A204.1 (cell line): ENCODE results near the gene RECQL.
"Not testable (repeated sequence)": the region's sequence is repeated elsewhere in the genome, so short reads cannot be mapped to it uniquely, and the experiment has no call there.

Source experiments
- FAIRE-seq: peaks from 2 replicates; lab custom pipeline; 2012; peaks lifted over from hg19 to GRCh38; lab: Jason Lieb, UNC

Gene RECQL

DNA sequence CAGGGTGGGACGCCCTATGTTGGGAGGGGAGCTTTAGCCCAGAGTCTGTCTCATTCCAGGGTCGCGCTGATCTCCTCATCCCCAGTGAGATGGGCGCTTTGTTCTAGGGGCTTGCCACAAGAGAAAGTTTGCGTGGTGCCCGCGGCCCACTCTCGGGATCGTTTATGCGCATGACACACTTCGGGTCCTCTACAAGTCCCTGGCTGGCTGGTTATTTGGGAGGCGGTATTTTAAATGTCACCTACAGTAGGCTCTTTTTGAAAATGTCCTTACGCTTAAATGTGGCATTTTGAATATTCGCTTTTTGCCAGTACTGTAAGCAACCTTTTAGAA lies 695 bp upstream of the RECQL start:
- no peak for FAIRE-seq

DNA sequence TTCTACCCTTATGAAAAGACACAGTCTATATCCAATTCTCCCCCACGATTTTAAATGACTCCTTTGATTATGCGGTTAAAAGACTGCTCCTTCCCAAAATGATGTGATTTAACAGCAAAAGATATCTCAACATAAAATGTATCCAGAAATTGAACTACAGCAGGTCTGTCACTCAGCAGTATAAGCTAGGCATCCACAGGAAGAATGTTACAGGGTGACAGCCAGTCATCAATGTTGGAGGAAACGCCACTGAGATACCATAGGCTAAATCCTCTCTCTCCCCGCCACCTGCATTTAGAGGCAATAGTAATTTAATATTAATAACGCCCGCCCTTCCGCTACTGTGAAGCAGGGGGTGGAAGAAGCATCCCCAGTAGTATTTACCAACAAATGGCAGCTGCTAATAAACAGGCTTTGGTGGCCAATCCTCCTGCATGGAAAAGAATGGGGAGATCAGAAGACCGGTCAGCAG lies 613 bp downstream of the RECQL start:
- no peak for FAIRE-seq

- FAIRE-seq, result no peak
These were observed 1.7 kb downstream of the RECQL start for GRCh38 chr12:21499765-21500164.

DNA sequence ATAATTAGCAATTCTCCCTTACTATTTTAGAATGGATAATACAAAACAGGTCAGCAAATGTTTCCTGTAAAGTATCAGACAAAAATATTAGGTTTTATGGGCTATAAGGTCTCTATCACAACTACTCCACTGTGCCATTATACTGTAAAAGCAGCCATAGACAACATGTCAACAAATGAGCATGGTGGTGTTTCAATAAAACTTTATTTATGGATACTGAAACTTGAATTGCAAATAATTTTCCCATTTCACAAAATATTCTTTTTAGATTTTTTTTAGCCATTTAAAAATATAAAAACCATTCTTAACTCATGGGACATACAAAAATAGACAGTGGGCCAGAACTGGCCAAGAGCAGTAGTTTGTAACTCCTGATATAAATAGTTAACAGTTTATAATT lies 15.4 kb downstream of the RECQL start:
- no peak for FAIRE-seq

GRCh38 chr12:21483531-21483930 lies 17.9 kb downstream of the RECQL start:
- no peak for FAIRE-seq

GRCh38 chr12:21478756-21479455 lies 22.5 kb downstream of the RECQL start:
- no peak for FAIRE-seq

- FAIRE-seq, result no peak
These were observed 24.5 kb downstream of the RECQL start for GRCh38 chr12:21476949-21477348.

GRCh38 chr12:21475552-21475951 lies 25.9 kb downstream of the RECQL start:
- no peak for FAIRE-seq

DNA sequence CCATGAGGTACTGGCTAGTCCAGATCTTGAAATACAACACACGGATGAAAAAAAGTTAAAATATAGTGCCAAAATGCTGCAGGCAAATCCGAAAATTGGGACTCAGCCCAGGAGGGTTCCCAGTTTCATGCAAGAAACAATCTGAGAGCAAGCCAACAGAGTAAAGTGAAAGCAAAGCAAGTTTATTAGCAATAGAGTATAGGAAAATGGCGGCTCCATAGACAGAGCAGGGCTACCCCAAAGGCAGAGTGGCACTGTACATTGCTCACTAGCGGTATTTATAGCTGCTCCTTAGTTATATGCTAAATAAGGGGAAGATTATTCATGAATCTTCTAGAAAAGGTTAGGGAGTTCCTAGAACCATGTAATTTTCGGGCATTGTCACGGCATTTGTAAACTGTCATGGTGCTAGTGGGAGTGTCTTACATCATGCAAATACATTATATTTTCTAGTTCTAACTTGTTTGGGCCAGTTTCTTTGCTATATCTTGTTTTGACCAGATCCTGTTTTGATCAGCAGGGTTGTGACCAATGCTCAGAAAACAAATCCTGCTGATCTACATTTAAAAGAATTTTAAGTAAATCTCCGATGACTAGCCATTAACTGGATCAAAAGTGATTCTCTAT lies 29.1 kb downstream of the RECQL start:
- FAIRE-seq, result no peak

- no peak for FAIRE-seq
These were observed 30.1 kb downstream of the RECQL start for GRCh38 chr12:21471294-21471693.

DNA sequence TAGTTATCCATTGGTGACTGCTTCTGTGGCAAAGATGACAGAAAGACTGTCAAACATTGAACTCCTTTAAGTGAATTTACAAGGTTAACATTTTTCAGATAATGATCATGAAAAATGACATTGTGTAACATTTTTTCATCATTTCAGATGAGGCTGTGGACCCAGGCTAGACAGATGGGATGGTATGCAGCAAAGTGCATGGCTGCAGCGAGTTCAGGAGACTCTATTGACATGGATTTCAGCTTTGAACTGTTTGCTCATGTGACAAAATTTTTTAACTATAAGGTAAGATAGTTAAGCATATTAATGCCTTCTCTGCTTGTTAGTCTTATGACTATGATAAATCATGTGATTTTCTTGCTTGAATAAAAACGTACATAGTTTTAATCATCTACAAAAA lies 34.1 kb downstream of the RECQL start:
- FAIRE-seq, result not testable (repeated sequence)

DNA sequence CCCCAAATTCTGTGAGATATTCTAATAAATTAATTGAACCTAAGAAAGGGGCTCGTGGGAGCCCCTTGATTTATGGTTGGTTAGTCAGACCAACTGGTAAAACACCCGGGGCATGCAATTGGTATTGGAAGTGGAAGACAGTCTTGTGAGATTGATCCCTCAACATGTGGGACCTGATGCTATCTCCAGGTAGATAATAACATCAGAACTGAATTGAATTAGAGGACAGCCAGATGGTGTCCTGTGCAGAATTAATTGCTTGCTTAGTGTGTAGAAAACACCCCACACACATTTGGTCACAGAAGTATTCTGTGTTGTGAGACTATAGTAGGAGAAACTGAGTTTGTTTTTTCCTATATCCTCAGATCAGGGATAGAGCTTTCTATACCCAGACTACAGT lies 42.0 kb downstream of the RECQL start:
- FAIRE-seq, result no peak

- no peak for FAIRE-seq
These were observed 45.1 kb downstream of the RECQL start for GRCh38 chr12:21456291-21456780.

DNA sequence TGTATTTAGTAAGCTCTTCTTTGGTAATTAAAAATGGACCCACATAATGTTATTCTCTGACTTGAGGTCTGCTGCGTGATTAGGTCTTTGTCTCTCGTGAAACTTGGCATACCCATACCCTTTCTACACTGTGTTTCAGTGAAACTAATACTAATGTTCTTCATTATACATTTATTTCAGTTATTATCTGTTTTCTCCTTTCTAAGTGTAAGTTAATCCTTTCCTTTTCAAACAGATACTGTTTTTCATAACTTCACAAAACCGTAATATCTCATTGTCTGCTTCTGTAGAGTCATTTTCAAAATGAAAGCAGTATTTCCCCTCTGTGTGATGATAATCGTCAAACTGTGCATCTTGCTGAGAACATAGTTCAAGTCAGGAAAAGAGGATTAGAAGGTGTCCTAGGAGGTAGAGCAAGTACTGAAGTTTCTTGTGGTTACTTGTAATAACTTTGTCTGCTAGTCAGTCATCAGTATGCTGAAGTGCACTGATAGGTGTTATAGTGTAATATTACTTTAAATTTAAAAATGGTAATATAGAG lies 48.1 kb downstream of the RECQL start:
- no peak for FAIRE-seq

- FAIRE-seq, result no peak
These were observed 49.9 kb downstream of the RECQL start for GRCh38 chr12:21451529-21451928.

GRCh38 chr12:21444193-21445146 lies 57.0 kb downstream of the RECQL start:
- FAIRE-seq, result no peak

- no peak for FAIRE-seq
These were observed 62.1 kb downstream of the RECQL start for GRCh38 chr12:21439347-21439746.

GRCh38 chr12:21438643-21439042 lies 62.8 kb downstream of the RECQL start:
- no peak for FAIRE-seq

GRCh38 chr12:21434699-21435098 lies 66.7 kb downstream of the RECQL start:
- FAIRE-seq, result no peak

DNA sequence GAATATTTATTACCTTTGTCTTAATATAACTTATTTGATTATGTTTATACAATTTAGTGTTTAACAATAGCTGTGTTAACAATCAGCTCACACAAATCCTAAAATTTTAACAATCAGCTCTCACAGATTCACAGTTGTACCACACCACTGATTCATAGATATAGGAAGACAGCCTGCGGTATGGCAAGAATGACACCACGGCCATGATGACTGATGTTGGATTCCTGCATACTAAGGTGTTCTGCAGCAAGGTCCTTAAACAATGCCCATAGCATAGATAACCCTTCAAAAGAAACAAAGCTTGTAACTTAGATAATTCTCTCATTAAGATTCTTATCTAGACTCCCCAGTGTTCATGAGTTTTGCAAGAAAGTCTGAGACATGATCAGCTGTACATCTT lies 67.9 kb downstream of the RECQL start:
- FAIRE-seq, result no peak

- FAIRE-seq, result no peak
These were observed 71.4 kb downstream of the RECQL start for GRCh38 chr12:21429994-21430393.

DNA sequence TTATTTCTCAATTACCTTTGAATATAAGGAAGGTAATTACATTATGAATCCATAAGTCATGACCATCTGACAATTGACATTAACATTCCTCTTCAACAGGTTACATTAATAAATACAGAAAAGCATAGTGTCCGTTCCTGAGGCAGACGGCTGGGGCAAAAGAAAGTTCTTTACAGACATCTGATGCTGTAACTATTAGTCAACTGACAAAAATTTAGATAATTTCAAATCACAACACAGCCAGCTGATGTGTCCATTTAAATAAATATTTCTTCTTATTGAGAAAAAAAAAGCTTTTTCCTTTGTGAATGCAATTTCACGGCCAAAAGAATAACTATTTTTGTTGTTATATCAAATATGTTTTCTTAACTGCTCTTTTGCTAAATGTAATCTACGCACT lies 73.2 kb downstream of the RECQL start:
- FAIRE-seq, result no peak
